ENCODE measurements around the gene PDCD1.
"Not testable (repeated sequence)": the region's sequence is repeated elsewhere in the genome, so short reads cannot be mapped to it uniquely, and the experiment has no call there.

Gene PDCD1

DNA sequence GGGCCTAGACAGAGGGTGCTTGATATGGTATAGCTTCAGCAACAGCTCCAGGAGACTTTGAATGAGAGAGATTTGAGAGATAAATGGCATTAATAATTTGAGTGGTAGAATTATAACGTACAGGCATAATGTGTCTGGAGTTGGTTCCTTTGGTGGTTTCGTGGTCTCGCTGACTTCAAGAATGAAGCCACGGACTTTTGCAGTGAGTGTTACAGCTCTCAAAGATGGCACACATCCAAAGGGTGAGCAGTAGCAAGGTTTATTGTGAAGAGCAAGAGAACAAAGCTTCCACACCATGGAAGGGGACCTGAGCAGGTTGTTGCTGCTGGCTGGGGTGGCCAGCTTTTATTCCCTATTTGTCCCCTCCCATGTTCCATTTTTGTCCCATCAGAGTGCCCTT, 23.1 kb downstream of the PDCD1 start:
- DNase-seq (ENCODE audit: low read depth in 1 of 2, low spot score in 1 of 2): no peak

- no peak for DNase-seq (ENCODE audit: low read depth in 1 of 2, low spot score in 1 of 2)
Measured at GRCh38 chr2:241834527-241835210, 24.0 kb downstream of the PDCD1 start.

DNA sequence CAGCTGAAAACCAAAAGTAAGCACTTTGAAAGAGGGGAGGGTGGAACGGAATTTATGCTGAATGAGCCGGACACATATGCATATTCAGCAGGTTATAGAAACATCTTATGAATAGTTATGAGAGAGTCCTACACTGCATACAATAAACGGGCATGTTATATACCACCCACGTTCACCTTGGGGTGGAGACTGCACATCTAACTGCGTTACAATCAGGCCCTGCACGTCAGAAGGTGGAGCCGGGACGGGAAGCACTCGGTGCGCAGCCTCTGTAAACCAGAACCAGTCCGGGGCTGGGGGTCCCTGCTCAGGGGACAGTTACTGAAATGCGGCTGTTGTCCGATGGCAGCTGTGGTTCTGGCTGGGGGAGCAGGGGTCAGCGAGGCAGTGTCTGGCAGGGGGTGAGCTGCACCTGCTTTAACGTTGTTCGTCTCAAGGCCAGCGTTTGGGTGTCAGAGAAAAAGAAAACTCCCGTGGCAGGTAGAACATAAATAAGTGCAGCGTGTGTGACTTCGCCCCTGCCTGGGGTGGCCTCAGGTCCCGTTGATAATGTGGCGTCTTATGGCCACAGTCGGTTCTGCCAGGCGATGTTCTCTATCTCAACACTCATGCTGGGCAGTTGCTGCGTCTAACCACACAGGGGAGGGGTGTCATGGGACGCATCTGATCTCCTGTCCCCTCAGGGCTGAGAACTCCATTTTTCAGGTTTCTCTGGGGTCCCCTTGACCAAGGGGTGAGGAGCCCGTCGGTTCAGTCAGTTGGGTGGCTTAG, 24.8 kb downstream of the PDCD1 start:
- not testable (repeated sequence) for DNase-seq (ENCODE audit: low read depth in 1 of 2, low spot score in 1 of 2)

- no peak for DNase-seq (ENCODE audit: low read depth in 1 of 2, low spot score in 1 of 2)
Measured at GRCh38 chr2:241833101-241833663, 25.5 kb downstream of the PDCD1 start.

DNA sequence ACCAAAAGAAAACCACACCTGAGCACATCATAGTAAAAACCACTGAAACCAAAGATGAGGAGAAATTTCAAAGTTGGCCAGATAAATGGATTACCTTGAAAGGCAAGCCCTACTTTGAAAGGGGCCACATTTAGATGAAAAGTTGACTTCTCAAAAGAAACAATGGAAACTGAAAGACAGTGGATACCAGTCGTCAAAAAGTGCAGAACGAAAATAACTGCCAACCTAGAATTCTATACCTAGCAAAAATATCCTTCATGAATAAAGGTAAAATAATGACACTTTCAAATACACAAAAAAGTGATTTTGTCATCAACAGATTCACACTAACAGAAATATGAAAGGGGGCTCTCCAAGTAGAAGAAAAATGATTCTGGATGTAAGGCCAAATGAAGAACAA, 31.3 kb downstream of the PDCD1 start:
- no peak for DNase-seq (ENCODE audit: low read depth in 1 of 2, low spot score in 1 of 2)

- not testable (repeated sequence) for DNase-seq (ENCODE audit: low read depth in 1 of 2, low spot score in 1 of 2)
Measured at GRCh38 chr2:241823531-241824437, 34.9 kb downstream of the PDCD1 start.

GRCh38 chr2:241822264-241822623, 36.5 kb downstream of the PDCD1 start:
- DNase-seq (ENCODE audit: low read depth in 1 of 2, low spot score in 1 of 2): no peak

- no peak for DNase-seq (ENCODE audit: low read depth in 1 of 2, low spot score in 1 of 2)
Measured at GRCh38 chr2:241821460-241822263, 37.0 kb downstream of the PDCD1 start.

DNA sequence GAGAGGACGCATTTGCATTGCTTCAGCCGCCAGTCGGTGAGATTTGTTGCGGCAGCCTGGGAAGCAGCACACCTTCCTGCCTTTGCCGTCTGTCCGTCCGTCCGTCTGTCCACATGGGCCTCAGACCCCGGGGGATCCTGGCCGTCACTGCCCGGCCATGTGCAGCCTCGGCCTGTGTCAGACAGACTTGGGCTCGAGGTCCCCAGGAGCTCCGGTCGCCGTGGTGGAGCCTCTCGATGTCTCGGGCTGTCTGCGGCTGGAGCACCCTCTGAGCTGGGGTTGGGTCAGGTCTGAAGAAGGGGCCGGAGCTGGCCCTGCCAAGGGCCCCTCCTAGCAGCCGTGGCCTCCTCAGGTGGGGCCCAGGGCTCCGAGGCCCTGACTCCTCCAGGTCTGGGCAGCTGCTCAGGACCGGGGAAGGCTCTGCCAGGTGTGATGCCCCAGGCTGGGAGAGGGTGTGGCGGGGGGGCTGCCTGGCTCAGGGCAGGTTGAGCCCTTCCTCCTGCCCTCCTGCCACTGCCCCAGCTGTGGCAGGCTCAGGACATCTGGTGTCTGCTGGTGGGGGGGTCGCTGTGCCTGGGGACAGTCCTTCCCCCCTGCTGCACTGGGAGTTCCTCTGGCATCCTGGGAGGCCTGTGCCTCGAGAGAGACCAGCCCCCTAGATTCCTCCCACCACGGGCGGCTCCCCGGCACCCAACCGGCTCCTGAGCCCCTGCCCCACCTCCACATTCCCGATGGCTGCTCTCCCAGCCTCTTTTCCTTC, 37.9 kb downstream of the PDCD1 start:
- DNase-seq (ENCODE audit: low read depth in 1 of 2, low spot score in 1 of 2): no peak

DNA sequence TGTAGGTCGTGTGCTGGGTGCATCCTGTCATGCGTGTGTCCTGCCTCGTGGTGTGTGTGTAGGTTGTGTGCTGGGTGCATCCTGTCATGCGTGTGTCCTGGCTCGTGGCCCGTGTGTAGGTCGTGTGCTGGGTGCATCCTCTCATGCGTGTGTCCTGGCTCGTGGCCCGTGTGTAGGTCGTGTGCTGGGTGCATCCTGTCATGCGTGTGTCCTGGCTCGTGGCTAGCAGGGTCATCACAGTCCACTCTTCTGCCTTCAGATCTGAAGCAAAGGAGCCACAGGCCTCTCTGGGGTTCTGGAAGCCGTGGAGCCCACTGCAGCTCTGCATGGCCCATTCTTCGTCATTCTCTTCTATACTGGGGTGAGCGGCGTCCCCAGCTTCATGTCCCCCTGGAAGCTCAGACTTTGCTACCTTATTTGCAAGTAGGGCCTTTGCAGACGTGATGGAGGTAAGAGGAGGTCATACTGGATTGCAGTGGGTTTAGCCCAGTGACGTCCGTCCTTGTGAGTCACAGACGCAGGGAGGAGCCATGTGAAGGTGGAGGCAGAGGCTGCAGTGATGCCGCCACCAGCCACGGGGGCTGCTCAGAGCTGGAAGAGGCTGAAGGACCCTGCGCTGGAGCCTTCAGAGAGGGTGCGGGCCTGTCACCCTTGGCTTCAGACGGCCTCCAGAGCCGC, 38.6 kb downstream of the PDCD1 start:
- DNase-seq (ENCODE audit: low read depth in 1 of 2, low spot score in 1 of 2): not testable (repeated sequence)

- no peak for DNase-seq (ENCODE audit: low read depth in 1 of 2, low spot score in 1 of 2)
Measured at GRCh38 chr2:241818943-241819270, 39.8 kb downstream of the PDCD1 start.

- no peak for DNase-seq (ENCODE audit: low read depth in 1 of 2, low spot score in 1 of 2)
Measured at GRCh38 chr2:241818229-241818942, 40.3 kb downstream of the PDCD1 start.

DNA sequence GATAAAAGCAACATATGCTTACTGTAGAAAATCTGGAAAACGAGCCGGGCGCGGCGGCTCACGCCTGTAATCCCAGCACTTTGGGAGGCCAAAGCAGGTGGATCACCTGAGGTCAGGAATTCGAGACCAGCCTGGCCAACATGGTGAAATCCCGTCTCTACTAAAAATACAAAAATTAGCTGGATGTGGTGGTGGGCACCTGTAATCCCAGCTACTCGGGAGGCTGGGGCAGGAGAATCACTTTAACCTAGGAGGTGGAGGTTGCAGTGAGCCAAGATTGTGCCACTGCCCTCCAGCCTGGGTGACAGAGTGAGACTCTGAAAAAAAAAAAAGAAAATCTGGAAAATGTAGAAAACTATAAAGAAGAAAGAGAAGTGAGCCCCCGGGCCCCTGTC, 40.9 kb downstream of the PDCD1 start:
- not testable (repeated sequence) for DNase-seq (ENCODE audit: low read depth in 1 of 2, low spot score in 1 of 2)

GRCh38 chr2:241817126-241817820, 41.4 kb downstream of the PDCD1 start:
- DNase-seq (ENCODE audit: low read depth in 1 of 2, low spot score in 1 of 2): no peak

DNA sequence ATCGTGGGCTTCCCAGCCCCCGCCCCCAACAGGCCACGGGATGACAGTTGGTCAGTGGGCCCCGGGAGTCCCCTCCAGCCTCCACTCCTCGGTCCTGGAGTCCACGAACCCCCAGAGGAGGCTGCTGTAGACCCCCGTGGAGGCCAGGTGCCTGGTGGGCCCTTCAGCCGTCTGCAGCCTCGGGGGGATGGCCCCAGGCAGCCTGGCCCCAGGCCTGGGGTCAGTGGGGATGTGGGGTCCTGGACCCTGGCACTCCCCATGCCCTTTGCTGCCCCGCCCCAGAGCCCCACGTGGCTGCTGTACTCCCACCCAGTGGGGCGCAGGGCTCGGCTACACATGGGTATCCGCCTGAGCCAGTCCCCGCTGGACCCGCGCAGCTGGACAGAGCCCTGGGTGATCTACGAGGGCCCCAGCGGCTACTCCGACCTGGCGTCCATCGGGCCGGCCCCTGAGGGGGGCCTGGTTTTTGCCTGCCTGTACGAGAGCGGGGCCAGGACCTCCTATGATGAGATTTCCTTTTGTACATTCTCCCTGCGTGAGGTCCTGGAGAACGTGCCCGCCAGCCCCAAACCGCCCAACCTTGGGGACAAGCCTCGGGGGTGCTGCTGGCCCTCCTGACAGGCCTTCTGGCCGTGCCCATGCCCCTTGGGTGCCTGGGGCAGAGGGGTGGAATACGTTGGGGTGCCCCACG, 42.1 kb downstream of the PDCD1 start:
- no peak for DNase-seq (ENCODE audit: low read depth in 1 of 2, low spot score in 1 of 2)

- no peak for DNase-seq (ENCODE audit: low read depth in 1 of 2, low spot score in 1 of 2)
Measured at GRCh38 chr2:241815477-241816430, 42.9 kb downstream of the PDCD1 start.
